Lower leg skin (tissue), 3 donors: Measurements from ENCODE around the gene TTC3.

ENCODE experiments used
- POLR2A ChIP-seq, 2 donors: fragments of 450-650 bp; IDR thresholded peaks; one replicate each; pipeline ENCODE4 v1.6.1; 2016 to 2017; ENCODE audit warnings: antibody characterized with exemption in 2 of 2, mild to moderate bottlenecking in 1 of 2, moderate library complexity in 1 of 2
- TF ChIP-seq, protein P1 (sequence below), 3 donors: fragments of 450-650 bp; IDR thresholded peaks; one replicate each; pipeline ENCODE4 v1.5.1; 2016; ENCODE audit warnings: antibody characterized with exemption in 3 of 3, mild to moderate bottlenecking in 3 of 3, moderate library complexity in 2 of 3

DNA sequence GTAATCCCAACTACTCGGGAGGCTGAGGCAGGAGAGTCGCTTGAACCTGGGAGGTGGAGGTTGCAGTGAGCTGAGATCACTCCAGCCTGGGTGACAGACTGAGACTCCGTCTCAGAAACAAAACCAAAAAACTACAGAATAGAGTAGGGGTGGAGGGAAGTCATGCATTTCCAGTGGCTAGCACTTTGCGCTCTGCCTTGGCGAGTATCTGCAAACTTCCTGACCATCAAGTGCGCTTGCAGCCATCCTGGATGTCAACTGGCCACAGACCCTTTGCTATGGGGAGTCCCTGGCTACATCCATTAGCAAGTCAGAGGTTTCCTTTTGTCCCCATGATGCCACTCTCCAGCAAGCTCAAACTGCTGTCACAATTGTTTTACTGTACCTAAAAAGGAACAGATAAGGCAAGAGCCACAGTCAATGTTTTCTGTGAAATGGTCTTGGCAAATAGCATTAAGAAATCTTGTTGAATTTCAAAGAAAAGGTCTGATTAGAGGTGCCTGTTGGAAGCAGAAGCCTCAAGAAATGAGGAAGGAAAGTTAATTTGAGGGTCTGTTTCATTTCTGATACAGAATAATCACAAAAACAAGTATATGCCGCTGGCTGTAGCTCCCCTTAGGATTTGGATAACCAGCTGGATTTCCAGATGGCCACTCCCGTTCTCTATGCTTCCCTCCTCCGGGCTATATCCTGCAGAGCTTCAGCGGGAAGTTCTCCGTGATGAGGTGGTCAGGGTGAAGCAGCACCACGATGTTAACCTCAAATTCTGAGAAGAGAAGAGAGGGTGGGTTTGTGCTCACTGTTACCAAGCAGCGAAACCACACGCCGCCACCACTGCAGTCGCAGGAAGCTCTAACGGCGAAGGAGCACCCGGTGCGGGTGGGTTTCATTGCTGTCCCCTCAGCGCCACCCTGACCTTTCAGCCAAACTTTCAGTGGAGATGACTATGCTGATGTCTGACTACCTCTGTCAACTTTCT is 152.1 kb downstream of the TTC3 start:
- no peak for TF ChIP-seq POLR2A (IDR thresholded peaks at IDR 0.05)
- TF ChIP-seq, protein P1, sequence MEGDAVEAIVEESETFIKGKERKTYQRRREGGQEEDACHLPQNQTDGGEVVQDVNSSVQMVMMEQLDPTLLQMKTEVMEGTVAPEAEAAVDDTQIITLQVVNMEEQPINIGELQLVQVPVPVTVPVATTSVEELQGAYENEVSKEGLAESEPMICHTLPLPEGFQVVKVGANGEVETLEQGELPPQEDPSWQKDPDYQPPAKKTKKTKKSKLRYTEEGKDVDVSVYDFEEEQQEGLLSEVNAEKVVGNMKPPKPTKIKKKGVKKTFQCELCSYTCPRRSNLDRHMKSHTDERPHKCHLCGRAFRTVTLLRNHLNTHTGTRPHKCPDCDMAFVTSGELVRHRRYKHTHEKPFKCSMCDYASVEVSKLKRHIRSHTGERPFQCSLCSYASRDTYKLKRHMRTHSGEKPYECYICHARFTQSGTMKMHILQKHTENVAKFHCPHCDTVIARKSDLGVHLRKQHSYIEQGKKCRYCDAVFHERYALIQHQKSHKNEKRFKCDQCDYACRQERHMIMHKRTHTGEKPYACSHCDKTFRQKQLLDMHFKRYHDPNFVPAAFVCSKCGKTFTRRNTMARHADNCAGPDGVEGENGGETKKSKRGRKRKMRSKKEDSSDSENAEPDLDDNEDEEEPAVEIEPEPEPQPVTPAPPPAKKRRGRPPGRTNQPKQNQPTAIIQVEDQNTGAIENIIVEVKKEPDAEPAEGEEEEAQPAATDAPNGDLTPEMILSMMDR (IDR thresholded peaks at IDR 0.05), result no peak
